ENCODE data around the gene KANSL3.

The KANSL3 gene

DNA sequence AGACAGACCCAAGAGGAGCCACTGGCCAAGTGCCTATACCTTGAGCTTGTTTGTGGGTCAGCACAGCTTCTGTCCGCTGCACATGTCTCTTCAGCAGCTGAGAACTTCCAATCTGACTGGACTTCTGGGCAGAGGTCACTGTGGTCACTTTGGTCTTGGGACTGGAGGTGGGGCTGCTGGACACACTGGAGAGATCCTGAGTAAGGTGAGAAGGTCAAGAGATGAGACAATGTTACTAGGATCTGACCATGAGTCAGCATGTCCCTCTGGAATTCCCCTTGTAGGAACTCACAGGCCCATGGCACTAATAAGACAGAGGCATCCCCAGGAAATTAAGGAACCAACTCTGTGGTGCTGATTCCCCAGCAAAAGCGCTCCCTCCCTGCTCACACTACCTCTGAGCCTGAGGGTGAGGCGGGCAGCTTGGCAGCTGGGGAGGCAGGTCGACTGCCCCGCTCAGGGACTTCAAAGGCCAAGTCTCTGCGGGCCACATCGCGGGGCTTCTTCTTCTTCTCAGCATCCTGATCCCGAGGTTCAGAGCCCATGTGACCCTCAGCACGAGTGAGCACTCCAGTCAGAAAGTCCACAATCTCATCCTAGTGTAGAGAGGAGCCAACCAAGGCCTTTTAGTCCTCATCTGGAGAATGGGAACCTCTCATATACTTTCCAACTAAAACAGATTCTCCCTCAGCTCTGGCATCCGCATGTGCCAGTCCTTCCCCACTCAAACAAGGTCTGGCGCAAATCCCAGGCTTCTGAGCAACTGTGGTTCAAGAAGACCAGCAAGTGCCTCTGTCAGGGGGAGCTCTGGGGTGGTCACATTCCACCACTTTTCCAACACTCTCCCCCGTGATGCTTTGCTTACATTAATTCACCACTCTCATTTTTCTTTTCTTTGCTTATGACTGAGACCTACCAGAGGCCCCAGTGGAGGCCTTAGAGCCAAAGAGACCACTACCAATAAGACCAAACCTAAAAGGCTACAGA, 29.4 kb downstream of the KANSL3 start:
- DNase-seq (ENCODE audit: low read depth in 2 of 2): no peak

GRCh38 chr2:96604104-96604503, 34.0 kb downstream of the KANSL3 start:
- no peak for DNase-seq (ENCODE audit: low read depth in 2 of 2)

GRCh38 chr2:96602330-96602823, 35.7 kb downstream of the KANSL3 start:
- DNase-seq (ENCODE audit: low read depth in 2 of 2): no peak

- DNase-seq (ENCODE audit: low read depth in 2 of 2): no peak
Measured at GRCh38 chr2:96601382-96602292, 36.5 kb downstream of the KANSL3 start.

DNA sequence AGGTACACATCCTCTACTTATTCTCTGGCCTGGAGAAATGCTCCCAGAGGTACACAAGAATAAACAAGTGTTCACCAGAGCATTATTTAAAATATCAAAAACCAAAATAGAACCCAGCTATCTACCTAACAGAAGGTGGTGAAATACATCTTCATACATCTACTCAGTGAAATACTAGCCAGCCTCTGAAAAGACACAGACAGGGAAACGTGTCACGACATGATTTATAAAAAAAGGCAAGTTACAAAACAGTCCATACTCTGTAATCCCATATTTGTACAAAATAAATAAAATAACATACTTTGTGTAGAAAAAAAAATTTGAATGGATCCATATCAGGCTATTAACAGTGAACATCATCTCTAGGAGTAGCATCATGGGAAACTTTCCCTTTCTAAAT, 38.2 kb downstream of the KANSL3 start:
- DNase-seq (ENCODE audit: low read depth in 2 of 2): no peak

DNA sequence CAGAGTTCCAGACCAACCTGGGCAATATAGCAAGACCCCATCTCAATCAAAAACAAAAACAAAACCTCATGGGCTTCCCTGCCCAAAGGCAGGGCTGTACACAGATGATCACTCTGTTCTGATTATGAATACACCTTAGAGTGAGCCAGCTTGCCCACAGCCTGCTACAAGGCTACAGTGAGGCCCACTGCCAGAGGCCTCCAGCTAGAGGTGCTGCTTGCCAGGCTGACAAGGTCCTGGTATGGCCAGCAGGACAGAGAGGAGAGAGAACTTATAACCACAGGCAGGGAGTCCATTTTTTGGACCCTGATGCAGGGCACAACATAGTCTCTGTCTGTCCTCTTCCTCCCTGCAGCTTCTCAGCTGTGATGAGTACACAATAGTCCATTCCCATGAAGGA, 41.5 kb downstream of the KANSL3 start:
- no peak for DNase-seq (ENCODE audit: low read depth in 2 of 2)

GRCh38 chr2:96594691-96595152, 43.4 kb downstream of the KANSL3 start:
- DNase-seq (ENCODE audit: low read depth in 2 of 2): no peak

DNA sequence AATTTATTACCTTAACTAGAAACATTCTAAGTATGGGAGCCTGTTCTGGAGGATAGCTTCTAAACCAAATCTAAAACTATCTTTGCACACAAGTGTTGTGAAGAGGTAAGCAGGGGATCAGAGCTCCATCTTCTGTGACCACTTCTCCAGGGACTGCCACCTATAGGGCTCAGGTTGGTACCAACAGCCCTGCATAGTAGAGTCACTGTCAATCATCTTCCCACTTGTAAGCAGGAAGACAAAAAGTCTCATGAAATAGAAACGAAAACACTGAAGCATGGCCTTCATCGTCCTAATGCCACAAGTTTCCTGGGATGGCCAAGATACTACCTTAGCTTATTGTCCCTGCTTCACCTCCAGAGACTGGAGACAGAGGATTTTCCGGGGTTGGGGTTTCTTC, 43.8 kb downstream of the KANSL3 start:
- DNase-seq (ENCODE audit: low read depth in 2 of 2): no peak

DNA sequence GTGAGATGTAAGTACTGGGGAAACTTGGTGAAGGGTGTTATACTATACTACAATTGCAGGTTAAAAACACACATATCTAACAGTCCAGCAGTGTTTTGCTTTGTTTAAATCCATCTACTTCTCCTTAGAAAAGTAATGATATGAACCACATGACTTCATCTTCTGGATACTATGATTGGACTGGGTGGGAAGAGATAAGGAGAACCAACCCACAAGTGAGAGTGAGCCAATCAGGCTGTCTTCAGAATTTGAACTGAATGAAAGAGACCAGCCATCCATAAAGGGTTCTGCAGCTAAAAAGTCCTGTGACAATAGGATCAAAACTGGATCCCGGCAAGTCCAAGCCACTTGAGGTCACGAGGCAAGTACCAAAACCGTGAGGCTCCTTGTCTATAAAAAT, 46.6 kb downstream of the KANSL3 start:
- no peak for DNase-seq (ENCODE audit: low read depth in 2 of 2)

DNA sequence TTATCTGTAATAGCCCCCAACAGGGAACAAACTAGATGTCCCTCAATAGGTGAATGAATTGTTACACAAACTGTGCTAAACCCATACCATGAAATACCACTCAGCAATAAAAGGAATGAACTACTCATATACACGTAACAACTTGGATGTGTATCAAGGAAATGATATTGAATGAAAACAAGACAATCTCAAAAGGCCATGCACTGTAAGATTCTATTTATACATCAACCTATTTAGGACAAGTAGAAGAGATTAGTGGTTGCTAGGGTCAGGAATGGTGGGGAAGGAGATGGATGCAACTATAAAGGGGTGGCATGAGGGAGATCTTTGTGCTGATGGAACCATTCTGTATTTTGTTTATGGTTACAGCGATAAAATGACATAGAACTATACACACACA, 47.1 kb downstream of the KANSL3 start:
- DNase-seq (ENCODE audit: low read depth in 2 of 2): no peak

DNA sequence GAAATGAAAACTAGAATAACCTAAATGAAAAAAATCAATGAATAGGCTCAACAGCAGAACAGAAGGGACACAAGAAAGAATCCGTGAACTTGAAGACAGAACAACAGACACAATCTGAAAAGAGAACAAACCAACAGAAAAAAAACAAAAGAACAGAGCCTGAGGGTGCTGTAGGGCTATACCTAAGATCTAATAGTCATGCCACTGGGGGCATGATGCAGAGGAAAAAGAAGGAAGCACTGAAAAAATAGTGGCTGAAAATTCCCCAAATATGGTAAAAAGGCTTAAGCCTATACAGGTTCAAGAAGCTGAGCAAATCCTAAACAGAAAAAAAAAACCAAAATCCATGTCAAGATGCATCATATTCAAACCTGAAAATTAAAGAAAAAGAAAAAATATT, 50.3 kb downstream of the KANSL3 start:
- DNase-seq (ENCODE audit: low read depth in 2 of 2): no peak

DNA sequence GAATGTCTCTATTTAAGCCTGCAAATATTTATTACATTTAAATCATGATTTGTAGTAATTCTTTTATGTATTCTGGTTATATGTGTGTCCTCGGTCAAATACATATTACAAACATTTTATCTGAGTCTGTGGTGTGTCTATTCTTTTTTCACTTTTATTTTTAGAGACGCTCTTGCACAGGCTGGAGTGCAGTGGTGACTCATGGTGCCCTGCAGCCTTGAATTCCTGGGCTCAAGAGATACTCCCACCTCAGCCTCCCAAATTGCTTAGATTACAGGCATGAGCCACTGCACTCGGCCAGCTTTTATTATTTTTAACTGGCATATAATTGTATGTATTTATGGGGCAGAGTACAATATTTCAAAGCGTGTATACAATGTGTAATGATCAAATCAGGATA, 54.1 kb downstream of the KANSL3 start:
- DNase-seq (ENCODE audit: low read depth in 2 of 2): no peak

DNA sequence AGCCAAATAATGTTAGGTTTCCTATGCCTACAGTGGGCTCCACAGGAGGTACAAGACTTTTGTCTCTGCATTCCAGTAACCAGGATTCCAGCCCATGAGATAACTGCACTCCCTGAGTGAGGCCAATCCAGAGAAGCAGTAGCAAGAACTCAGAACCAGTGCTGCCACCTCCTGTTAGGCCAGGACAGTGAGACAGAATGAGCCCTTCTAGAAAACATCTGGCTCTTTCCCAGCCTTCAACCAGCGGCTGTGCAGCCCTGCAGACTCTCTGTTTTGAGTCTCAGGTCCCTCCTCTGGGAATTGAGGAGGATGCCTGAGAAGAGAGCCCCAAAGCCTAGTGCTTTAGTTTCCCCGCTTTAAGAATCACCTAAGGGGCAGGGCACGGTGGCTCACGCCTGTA, 57.3 kb downstream of the KANSL3 start:
- DNase-seq (ENCODE audit: low read depth in 2 of 2): no peak

- DNase-seq (ENCODE audit: low read depth in 2 of 2): no peak
Measured at GRCh38 chr2:96579422-96579821, 58.7 kb downstream of the KANSL3 start.

- DNase-seq (ENCODE audit: low read depth in 2 of 2): no peak
Measured at GRCh38 chr2:96578731-96579130, 59.4 kb downstream of the KANSL3 start.

DNA sequence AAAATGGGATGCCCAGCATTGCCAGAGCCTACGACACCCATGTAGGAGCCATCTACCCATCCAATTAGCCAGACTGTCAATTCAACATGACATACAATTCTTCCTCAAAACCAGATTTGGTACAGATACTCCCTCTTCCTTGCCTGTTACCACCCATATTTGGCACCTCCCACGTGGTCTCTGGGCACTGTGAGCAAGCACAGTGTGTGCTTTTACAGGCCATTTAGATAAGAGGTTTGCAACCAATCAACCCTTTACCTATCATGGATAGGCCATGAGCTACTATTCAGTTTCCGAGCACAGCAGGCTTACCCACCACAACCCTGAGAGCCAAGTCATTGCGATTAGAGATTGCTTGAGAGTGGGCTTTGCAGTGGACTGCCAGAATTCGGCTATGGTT, 60.6 kb downstream of the KANSL3 start:
- DNase-seq (ENCODE audit: low read depth in 2 of 2): no peak

GRCh38 chr2:96575785-96576456, 62.2 kb downstream of the KANSL3 start:
- DNase-seq (ENCODE audit: low read depth in 2 of 2): no peak

- DNase-seq (ENCODE audit: low read depth in 2 of 2): no peak
Measured at GRCh38 chr2:96574364-96574763, 63.7 kb downstream of the KANSL3 start.

DNA sequence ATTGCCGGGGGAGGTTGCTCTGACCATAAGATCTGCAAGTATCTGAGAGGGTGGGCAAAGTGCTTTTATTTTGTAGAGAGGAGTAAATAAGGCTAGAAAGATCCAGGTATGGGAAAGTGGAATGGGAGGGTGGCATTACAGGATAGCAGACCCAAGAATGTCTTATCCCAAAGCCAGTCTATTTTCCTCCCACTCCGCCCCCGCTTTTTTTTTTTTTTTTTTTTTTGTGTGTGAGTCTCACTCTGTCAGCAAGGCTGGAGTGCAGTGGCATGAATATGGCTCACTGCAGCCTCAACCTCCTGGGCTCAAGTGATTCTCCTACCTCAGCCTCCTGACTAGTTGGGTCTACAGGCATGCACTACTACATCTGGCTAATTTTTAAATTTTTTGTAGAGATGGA, 70.0 kb downstream of the KANSL3 start:
- no peak for DNase-seq (ENCODE audit: low read depth in 2 of 2)

GRCh38 chr2:96565111-96565510, 73.0 kb downstream of the KANSL3 start:
- no peak for DNase-seq (ENCODE audit: low read depth in 2 of 2)

DNA sequence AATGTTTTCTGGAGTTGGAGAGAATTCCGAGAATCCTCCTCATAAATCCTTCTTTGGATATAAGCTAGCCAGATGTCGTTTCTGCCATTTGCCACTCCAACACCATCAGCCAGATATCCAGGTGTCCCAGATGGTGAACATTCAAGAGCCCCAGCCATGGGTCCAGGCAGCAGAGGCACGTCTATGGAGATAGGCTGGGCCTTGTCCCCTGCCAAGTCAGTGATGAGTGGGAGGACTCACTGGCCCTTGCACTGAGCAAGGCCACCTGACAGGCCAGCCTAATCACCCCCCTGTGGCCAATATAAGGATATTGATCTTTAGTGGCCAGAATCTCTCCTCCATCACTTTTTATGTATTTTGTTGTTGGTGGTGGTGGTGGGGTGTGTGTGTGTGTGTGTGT, 73.5 kb downstream of the KANSL3 start:
- DNase-seq (ENCODE audit: low read depth in 2 of 2): no peak

DNA sequence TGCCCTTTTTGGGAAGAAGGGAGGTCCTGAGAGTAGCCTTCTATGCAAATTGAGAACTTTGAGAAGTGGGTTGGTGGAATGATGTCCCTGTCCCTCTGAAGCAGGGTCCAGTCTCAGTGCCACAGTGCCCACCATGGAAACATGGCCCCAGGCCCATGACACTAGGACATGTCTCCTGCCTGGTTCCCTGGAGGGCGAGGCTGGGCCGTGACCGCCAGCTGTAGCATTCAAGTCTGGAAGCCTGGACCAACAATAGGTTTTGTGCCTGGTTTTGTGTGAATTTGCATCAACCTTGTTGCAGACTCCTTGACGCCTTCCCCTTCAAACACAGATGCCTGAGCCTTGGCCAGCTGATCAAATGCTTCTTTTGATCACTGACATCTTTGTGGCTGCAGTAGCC, 74.1 kb downstream of the KANSL3 start:
- no peak for DNase-seq (ENCODE audit: low read depth in 2 of 2)
